ENCODE measurements around the gene CDH13.

The CDH13 gene

DNA sequence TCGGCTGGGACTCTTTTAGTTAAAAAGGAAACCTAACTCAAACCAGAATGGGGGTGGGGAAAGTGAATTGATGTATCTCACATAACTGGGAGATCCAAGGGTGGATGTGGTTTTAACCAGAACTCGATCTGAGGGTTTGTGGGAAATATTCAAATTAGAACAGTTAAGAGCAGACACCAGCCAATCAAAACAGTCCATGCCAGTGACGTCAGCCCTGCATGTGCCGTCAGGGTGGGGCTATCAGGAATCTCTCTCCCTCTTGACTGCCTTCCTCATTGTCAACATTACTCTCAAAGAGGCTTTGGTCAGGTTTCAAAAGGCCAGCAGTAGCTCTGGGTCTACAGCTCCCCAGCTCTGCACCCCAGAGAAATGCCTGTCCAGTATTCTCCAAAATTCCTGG is 1086.8 kb downstream of the CDH13 start:
- no peak overlapping the region for H3K9ac ChIP-seq (ENCODE audit: low read length in 5 of 5)
- H3K27me3 ChIP-seq (ENCODE audit: control insufficient read depth in 5 of 5, insufficient read depth in 4 of 5, low read length in 5 of 5): no peaks in the 10 kb centered on the region
- H3K9me3 ChIP-seq (ENCODE audit: control insufficient read depth in 5 of 5, low read length in 5 of 5): no peaks in the 10 kb centered on the region
- no peak overlapping the region for H3K27ac ChIP-seq (ENCODE audit: low read depth, low read length)
- no peak overlapping the region for H3K4me3 ChIP-seq (ENCODE audit: low read depth in 1 of 5, low read length in 5 of 5)
- H3K4me1 ChIP-seq (ENCODE audit: control insufficient read depth in 5 of 5, insufficient read depth in 5 of 5, low read length in 5 of 5): peaks cover 0 to 22% (median 7%) of the 10 kb centered on the region in 5 donors
- H3K36me3 ChIP-seq (ENCODE audit: control insufficient read depth in 5 of 5, insufficient read depth in 5 of 5, low read length in 5 of 5): no peaks in the 10 kb centered on the region

DNA sequence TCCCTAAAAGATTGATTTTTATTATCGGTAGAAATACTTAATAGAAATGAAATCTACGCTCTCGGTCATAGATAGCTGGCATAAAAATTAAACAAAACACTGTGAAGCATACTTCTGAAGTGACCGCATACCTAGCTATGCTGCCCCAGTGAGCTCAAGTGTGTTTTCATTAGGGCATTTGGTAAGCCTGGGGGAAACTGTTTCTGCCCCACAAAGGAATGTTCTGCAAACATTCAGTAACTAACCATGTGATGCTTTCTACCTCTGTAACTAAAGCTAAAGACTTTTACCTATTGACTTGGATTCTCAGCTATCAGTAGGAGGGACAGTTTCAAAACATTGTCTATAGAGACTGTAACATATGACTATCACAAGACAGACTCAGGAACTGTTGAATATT is 1087.5 kb downstream of the CDH13 start:
- Histone ChIP-seq H3K27me3 (ENCODE audit: control insufficient read depth in 5 of 5, insufficient read depth in 4 of 5, low read length in 5 of 5) (no peaks in the 10 kb centered on the region), H3K36me3 (ENCODE audit: control insufficient read depth in 5 of 5, insufficient read depth in 5 of 5, low read length in 5 of 5) (no peaks in the 10 kb centered on the region), H3K27ac (ENCODE audit: low read depth, low read length) (no peak overlapping the region), H3K9ac (ENCODE audit: low read length in 5 of 5) (no peak overlapping the region), H3K4me1 (ENCODE audit: control insufficient read depth in 5 of 5, insufficient read depth in 5 of 5, low read length in 5 of 5) (peaks cover 0 to 22% (median 7%) of the 10 kb centered on the region in 5 donors), H3K4me3 (ENCODE audit: low read depth in 1 of 5, low read length in 5 of 5) (no peak overlapping the region), H3K9me3 (ENCODE audit: control insufficient read depth in 5 of 5, low read length in 5 of 5) (no peaks in the 10 kb centered on the region)

DNA sequence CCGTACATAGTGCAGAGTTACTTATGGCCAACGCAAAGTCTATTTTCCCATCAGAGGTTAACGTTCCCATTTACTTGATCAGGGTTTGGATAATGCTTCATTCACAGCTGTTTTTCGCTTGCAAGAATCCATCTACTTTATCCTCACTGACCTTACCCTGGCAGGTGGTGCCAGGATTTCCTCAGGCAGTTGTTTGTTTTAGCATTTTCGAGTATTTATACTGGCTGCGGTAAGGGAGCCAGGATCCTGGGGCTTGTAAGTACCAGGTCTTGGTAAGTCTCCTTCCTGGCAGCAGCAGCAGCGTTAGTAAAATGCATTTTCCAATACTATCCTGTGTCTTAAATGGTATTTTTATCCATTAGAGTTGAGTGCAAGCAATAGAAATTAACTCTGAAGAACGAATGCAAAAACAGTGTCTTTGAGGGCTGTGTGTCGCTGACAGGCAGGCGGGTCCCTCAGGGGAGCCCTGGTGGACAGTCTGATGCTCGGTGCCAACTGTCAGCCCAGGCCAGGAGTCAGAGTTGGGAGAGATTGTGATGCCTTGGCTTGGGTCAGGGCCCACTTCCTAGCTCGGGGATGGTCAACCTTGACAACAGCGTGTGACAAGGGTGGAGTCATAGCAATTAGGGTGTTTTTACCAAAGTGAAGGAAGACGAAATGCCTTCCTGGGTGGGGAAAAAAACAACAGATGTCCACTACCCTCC is 1088.6 kb downstream of the CDH13 start:
- H3K27ac ChIP-seq (ENCODE audit: low read depth, low read length): no peak overlapping the region

DNA sequence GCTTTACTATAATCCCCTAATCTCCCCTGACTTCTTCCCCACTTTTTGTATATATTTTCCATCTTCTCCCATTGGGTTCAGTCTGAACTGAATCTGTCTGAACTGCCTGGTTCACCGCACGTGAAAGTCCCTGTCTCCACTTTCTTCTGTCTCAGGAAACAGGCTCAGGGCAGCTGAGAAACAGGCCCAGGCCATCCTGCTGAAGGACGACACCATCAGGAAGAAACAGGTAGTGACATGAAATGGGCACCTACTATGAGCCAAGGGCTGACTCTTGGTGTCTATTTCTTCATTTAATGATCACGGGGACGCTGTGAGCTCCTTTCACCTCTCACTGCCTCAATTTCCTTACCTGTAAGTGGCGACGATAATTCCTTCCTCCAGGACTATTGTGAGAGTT is 1090.5 kb downstream of the CDH13 start:
- Histone ChIP-seq H3K4me1 (ENCODE audit: control insufficient read depth in 5 of 5, insufficient read depth in 5 of 5, low read length in 5 of 5) (peaks cover 0 to 22% (median 7%) of the 10 kb centered on the region in 5 donors), H3K36me3 (ENCODE audit: control insufficient read depth in 5 of 5, insufficient read depth in 5 of 5, low read length in 5 of 5) (no peaks in the 10 kb centered on the region), H3K27ac (ENCODE audit: low read depth, low read length) (no peak overlapping the region), H3K4me3 (ENCODE audit: low read depth in 1 of 5, low read length in 5 of 5) (no peak overlapping the region), H3K9ac (ENCODE audit: low read length in 5 of 5) (no peak overlapping the region), H3K9me3 (ENCODE audit: control insufficient read depth in 5 of 5, low read length in 5 of 5) (no peaks in the 10 kb centered on the region), H3K27me3 (ENCODE audit: control insufficient read depth in 5 of 5, insufficient read depth in 4 of 5, low read length in 5 of 5) (no peaks in the 10 kb centered on the region)

More for the DNA sequence above, 1088.6 kb downstream of the CDH13 start:
- Histone ChIP-seq H3K36me3 (ENCODE audit: control insufficient read depth in 5 of 5, insufficient read depth in 5 of 5, low read length in 5 of 5) (no peaks in the 10 kb centered on the region), H3K9me3 (ENCODE audit: control insufficient read depth in 5 of 5, low read length in 5 of 5) (no peaks in the 10 kb centered on the region), H3K4me1 (ENCODE audit: control insufficient read depth in 5 of 5, insufficient read depth in 5 of 5, low read length in 5 of 5) (peaks cover 0 to 22% (median 7%) of the 10 kb centered on the region in 5 donors), H3K27me3 (ENCODE audit: control insufficient read depth in 5 of 5, insufficient read depth in 4 of 5, low read length in 5 of 5) (no peaks in the 10 kb centered on the region), H3K4me3 (ENCODE audit: low read depth in 1 of 5, low read length in 5 of 5) (no peak overlapping the region), H3K9ac (ENCODE audit: low read length in 5 of 5) (no peak overlapping the region)

DNA sequence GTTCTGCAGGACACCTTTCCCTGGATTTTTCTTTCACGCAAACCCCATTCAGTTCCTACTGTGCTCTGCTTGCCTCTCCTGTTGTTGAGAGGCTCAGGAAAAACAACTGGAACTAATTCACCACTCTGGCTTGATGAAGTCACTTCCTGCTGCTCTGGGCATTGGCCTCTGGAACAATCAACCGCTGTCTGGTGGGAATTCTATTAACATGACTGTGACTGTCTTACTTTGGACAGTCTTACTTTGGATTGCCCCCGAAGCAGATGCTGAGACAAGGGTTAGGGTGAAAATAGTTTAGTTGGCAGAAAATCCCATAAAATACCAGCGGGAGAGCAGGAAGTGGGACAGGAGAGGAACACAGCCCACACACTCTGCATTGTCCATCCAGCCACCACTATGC is 1091.0 kb downstream of the CDH13 start:
- H3K9me3 ChIP-seq (ENCODE audit: control insufficient read depth in 5 of 5, low read length in 5 of 5): no peaks in the 10 kb centered on the region
- no peaks in the 10 kb centered on the region for H3K36me3 ChIP-seq (ENCODE audit: control insufficient read depth in 5 of 5, insufficient read depth in 5 of 5, low read length in 5 of 5)
- H3K4me1 ChIP-seq (ENCODE audit: control insufficient read depth in 5 of 5, insufficient read depth in 5 of 5, low read length in 5 of 5): peaks cover 0 to 22% (median 7%) of the 10 kb centered on the region in 5 donors
- H3K4me3 ChIP-seq (ENCODE audit: low read depth in 1 of 5, low read length in 5 of 5): peak overlapping the region in 1 of 5 donors; percentile 11
- no peak overlapping the region for H3K9ac ChIP-seq (ENCODE audit: low read length in 5 of 5)
- no peaks in the 10 kb centered on the region for H3K27me3 ChIP-seq (ENCODE audit: control insufficient read depth in 5 of 5, insufficient read depth in 4 of 5, low read length in 5 of 5)
- no peak overlapping the region for H3K27ac ChIP-seq (ENCODE audit: low read depth, low read length)

DNA sequence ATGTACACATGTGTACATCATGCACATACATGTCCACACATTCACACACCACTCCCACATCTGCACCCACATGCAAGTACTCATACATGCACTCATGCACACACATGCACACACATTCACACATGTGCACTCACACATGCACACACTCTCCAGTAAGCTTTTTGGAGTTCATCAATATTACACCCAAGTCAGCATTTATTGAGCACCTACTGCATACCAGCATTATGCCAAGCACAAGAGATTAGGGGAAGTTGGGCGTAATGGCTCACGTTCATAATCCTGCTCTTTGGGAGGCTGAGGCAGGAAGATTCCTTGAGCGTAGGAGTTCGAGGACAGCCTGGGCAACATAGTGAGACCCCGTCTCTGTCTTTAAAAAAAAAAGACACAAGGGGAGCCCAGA is 1093.4 kb downstream of the CDH13 start:
- H3K27ac ChIP-seq (ENCODE audit: low read depth, low read length): no peak overlapping the region
- H3K36me3 ChIP-seq (ENCODE audit: control insufficient read depth in 5 of 5, insufficient read depth in 5 of 5, low read length in 5 of 5): no peaks in the 10 kb centered on the region
- no peaks in the 10 kb centered on the region for H3K9me3 ChIP-seq (ENCODE audit: control insufficient read depth in 5 of 5, low read length in 5 of 5)
- H3K4me3 ChIP-seq (ENCODE audit: low read depth in 1 of 5, low read length in 5 of 5): no peak overlapping the region
- H3K9ac ChIP-seq (ENCODE audit: low read length in 5 of 5): no peak overlapping the region
- H3K27me3 ChIP-seq (ENCODE audit: control insufficient read depth in 5 of 5, insufficient read depth in 4 of 5, low read length in 5 of 5): no peaks in the 10 kb centered on the region
- peaks cover 0 to 16% (median 7%) of the 10 kb centered on the region in 5 donors for H3K4me1 ChIP-seq (ENCODE audit: control insufficient read depth in 5 of 5, insufficient read depth in 5 of 5, low read length in 5 of 5)

DNA sequence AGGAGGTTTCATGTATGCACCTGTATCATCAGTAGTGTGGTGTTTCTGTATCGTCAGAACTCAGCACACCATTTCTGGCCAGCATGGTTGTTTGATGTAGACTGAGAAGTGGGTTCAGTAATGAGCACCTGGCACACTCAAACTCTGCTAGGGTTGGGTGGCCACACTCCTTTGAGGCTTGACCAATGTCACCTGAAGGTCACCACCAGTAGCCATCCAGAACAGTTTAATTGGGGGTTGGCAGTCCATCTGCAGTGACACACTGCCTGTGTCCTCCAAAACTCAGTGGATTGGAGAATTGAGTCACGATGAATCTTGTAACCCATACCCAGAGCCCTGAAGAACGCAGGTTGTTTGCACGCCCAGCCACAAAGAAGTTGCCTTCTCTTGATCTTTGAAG is 1094.2 kb downstream of the CDH13 start:
- H3K4me1 ChIP-seq (ENCODE audit: control insufficient read depth in 5 of 5, insufficient read depth in 5 of 5, low read length in 5 of 5): peaks cover 0 to 11% (median 7%) of the 10 kb centered on the region in 5 donors
- no peaks in the 10 kb centered on the region for H3K36me3 ChIP-seq (ENCODE audit: control insufficient read depth in 5 of 5, insufficient read depth in 5 of 5, low read length in 5 of 5)
- H3K9ac ChIP-seq (ENCODE audit: low read length in 5 of 5): no peak overlapping the region
- H3K27me3 ChIP-seq (ENCODE audit: control insufficient read depth in 5 of 5, insufficient read depth in 4 of 5, low read length in 5 of 5): no peaks in the 10 kb centered on the region
- H3K27ac ChIP-seq (ENCODE audit: low read depth, low read length): no peak overlapping the region
- H3K9me3 ChIP-seq (ENCODE audit: control insufficient read depth in 5 of 5, low read length in 5 of 5): no peaks in the 10 kb centered on the region
- no peak overlapping the region for H3K4me3 ChIP-seq (ENCODE audit: low read depth in 1 of 5, low read length in 5 of 5)

DNA sequence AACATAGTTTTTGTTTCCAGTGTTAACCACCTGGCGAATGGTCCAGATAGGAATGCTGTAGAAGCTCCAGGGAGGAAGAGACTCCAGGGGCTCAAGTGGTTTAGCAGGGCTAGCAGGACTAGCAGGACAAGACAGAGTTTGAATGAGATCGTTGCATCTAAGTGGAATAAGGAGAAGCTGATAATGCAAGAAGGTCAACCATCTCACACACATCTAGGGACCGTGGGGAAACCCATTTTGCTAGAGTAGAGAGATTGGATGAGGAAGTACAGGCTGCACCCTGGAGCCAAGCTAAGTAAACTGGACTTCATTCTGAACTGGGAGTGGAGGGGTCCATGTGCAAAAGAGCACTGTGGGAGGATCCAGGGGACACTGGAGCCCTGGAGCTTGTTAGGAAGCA is 1094.9 kb downstream of the CDH13 start:
- Histone ChIP-seq H3K9me3 (ENCODE audit: control insufficient read depth in 5 of 5, low read length in 5 of 5) (no peaks in the 10 kb centered on the region), H3K27me3 (ENCODE audit: control insufficient read depth in 5 of 5, insufficient read depth in 4 of 5, low read length in 5 of 5) (no peaks in the 10 kb centered on the region), H3K36me3 (ENCODE audit: control insufficient read depth in 5 of 5, insufficient read depth in 5 of 5, low read length in 5 of 5) (no peaks in the 10 kb centered on the region), H3K4me3 (ENCODE audit: low read depth in 1 of 5, low read length in 5 of 5) (no peak overlapping the region), H3K9ac (ENCODE audit: low read length in 5 of 5) (no peak overlapping the region), H3K27ac (ENCODE audit: low read depth, low read length) (no peak overlapping the region), H3K4me1 (ENCODE audit: control insufficient read depth in 5 of 5, insufficient read depth in 5 of 5, low read length in 5 of 5) (peaks cover 0 to 11% (median 7%) of the 10 kb centered on the region in 5 donors)

DNA sequence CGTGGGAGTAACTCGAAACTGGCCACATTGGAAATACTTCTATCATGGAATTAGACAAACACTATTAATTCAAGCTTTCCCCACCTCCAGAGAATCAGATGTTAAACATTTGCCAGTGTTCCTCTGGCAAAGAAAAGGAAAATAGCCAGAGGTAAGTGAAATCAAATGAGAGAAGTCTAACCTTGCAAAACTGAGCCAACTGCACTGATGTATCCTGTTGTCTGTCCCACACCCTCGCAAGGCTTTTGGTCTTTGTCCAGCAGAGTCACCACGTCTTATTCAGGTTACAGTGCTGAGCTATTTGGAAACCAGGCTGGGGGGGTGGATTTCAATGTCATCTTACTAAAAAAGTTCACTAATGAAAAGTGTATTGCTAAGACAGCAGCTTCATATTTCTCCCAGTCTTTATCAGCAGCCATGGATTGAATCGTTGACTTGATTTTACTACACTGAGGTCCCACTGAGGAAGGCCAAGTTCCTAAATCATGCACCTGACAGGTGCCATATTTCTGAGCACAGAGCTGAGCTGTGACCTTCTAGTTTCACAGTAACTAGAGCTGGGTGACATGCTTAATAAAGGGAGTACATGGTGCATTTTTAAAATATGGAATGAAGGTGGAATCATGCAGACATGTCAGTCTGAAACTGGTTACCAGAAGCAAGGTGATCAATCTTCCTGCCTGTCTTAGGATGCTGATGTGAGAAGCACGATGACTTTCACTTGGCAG is 1095.9 kb downstream of the CDH13 start:
- H3K9me3 ChIP-seq (ENCODE audit: control insufficient read depth in 5 of 5, low read length in 5 of 5): no peaks in the 10 kb centered on the region
- no peaks in the 10 kb centered on the region for H3K36me3 ChIP-seq (ENCODE audit: control insufficient read depth in 5 of 5, insufficient read depth in 5 of 5, low read length in 5 of 5)
- no peak overlapping the region for H3K4me3 ChIP-seq (ENCODE audit: low read depth in 1 of 5, low read length in 5 of 5)
- no peak overlapping the region for H3K9ac ChIP-seq (ENCODE audit: low read length in 5 of 5)
- H3K4me1 ChIP-seq (ENCODE audit: control insufficient read depth in 5 of 5, insufficient read depth in 5 of 5, low read length in 5 of 5): peaks cover 0 to 7% (median 5%) of the 10 kb centered on the region in 5 donors
- H3K27ac ChIP-seq (ENCODE audit: low read depth, low read length): no peak overlapping the region
- H3K27me3 ChIP-seq (ENCODE audit: control insufficient read depth in 5 of 5, insufficient read depth in 4 of 5, low read length in 5 of 5): no peaks in the 10 kb centered on the region

DNA sequence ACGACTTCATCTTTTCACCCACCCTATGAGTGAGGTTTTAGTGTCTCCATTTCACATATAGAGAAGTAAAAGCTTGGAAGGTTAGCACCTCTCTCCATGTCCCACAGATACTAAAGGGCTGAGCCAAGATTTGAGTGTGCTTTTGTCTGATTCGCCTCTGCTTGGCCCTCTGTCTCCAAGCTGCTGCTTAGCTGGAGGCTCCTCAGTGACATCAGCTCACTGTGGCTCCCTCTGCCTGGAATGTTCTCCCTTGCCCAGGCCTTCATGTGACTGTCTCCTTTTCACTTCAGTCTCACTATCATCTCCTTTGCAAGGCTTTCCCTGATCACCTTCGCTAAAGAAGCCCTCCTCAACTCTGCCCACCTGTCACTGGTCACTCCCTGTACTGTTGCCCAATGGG is 1096.5 kb downstream of the CDH13 start:
- H3K36me3 ChIP-seq (ENCODE audit: control insufficient read depth in 5 of 5, insufficient read depth in 5 of 5, low read length in 5 of 5): no peaks in the 10 kb centered on the region
- no peaks in the 10 kb centered on the region for H3K27me3 ChIP-seq (ENCODE audit: control insufficient read depth in 5 of 5, insufficient read depth in 4 of 5, low read length in 5 of 5)
- H3K9ac ChIP-seq (ENCODE audit: low read length in 5 of 5): no peak overlapping the region
- H3K4me1 ChIP-seq (ENCODE audit: control insufficient read depth in 5 of 5, insufficient read depth in 5 of 5, low read length in 5 of 5): peaks cover 0 to under 1% (median 0%) of the 10 kb centered on the region in 5 donors
- peaks cover 0 to 3% (median 0%) of the 10 kb centered on the region in 5 donors for H3K9me3 ChIP-seq (ENCODE audit: control insufficient read depth in 5 of 5, low read length in 5 of 5)
- H3K4me3 ChIP-seq (ENCODE audit: low read depth in 1 of 5, low read length in 5 of 5): no peak overlapping the region
- no peak overlapping the region for H3K27ac ChIP-seq (ENCODE audit: low read depth, low read length)
